ENCODE data around the gene KLF13. TPM values are rescaled to one million over a fixed set of nuclear protein-coding genes. Genes with fewer than 3 reads are reported as not detected.
"Not testable (repeated sequence)": the region's sequence is repeated elsewhere in the genome, so short reads cannot be mapped to it uniquely, and the experiment has no call there.

KLF13 gene
- total RNA-seq, 1 experiment from 2014 or later, result 78.6 TPM

DNA sequence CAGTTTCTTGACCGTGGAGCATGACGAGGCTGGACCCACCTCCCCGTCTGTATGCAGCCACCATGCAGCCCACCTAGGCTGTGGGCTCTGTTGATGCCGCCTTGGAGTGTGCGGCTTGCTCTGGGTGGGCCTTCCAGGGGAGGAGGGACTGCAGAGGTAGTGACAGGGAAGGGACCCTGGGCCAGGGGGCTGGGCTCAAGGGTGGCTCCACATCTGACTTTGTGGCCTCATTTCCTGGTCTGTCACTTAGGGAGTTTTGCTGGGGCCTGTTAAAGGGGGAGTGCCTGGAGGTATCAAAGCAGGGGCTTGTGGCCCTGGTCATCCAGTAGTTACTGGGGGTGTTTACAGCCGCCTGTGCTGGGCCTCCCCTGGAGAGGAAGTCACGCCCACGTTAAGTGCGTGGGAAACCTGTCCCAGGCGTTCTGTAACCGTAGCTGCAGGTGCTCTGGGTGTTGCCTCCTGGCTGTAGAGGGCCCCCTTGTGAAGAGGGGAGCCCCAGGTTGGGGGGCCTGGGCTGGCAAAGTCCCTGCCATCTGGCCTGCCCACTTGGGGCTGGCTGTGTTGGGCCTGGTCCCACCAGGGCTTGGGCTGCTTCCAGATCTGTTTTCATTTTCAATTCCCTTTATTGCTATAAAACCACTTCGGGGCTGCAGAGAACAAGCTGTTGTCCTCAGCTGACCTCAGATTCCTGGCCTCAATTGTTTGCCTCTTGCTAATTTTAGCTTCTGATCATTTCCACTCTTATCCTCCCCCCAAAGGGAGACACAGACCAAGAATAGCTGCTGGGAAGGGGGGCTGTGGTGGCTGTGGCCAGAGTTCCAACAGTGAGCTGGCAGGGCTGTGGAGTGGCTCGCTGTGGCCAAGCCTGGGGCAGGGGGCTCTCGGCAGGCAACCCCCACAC lies 26.5 kb downstream of the KLF13 start:
- Histone ChIP-seq H3K4me3 (ENCODE audit: low read depth in 2 of 2, low read length in 2 of 2) (no peak overlapping the region), H3K9me3 (ENCODE audit: control insufficient read depth, insufficient read depth, low read depth, low read length) (no peaks in the 10 kb centered on the region), H3K27me3 (ENCODE audit: control insufficient read depth, insufficient read depth, low read length) (no peaks in the 10 kb centered on the region), H3K36me3 (ENCODE audit: control insufficient read depth, insufficient read depth, low read length) (no peaks in the 10 kb centered on the region), H3K27ac (ENCODE audit: low read length) (0 out of 2 replicates have a peak overlapping the region, but pooled peaks have one; percentile 17), H3K4me1 (ENCODE audit: control insufficient read depth, insufficient read depth, low read length) (peaks cover 12% of the 10 kb centered on the region)
- no peak for TF ChIP-seq TCF7L2 (IDR thresholded peaks at IDR 0.05; ENCODE audit: low read depth, low read length)
- TF ChIP-seq, protein P1, sequence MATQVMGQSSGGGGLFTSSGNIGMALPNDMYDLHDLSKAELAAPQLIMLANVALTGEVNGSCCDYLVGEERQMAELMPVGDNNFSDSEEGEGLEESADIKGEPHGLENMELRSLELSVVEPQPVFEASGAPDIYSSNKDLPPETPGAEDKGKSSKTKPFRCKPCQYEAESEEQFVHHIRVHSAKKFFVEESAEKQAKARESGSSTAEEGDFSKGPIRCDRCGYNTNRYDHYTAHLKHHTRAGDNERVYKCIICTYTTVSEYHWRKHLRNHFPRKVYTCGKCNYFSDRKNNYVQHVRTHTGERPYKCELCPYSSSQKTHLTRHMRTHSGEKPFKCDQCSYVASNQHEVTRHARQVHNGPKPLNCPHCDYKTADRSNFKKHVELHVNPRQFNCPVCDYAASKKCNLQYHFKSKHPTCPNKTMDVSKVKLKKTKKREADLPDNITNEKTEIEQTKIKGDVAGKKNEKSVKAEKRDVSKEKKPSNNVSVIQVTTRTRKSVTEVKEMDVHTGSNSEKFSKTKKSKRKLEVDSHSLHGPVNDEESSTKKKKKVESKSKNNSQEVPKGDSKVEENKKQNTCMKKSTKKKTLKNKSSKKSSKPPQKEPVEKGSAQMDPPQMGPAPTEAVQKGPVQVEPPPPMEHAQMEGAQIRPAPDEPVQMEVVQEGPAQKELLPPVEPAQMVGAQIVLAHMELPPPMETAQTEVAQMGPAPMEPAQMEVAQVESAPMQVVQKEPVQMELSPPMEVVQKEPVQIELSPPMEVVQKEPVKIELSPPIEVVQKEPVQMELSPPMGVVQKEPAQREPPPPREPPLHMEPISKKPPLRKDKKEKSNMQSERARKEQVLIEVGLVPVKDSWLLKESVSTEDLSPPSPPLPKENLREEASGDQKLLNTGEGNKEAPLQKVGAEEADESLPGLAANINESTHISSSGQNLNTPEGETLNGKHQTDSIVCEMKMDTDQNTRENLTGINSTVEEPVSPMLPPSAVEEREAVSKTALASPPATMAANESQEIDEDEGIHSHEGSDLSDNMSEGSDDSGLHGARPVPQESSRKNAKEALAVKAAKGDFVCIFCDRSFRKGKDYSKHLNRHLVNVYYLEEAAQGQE (IDR thresholded peaks at IDR 0.05; ENCODE audit: insufficient read depth in 1 of 2, low read depth in 2 of 2, low read length in 1 of 2), result no peak
- TF ChIP-seq, protein P2, sequence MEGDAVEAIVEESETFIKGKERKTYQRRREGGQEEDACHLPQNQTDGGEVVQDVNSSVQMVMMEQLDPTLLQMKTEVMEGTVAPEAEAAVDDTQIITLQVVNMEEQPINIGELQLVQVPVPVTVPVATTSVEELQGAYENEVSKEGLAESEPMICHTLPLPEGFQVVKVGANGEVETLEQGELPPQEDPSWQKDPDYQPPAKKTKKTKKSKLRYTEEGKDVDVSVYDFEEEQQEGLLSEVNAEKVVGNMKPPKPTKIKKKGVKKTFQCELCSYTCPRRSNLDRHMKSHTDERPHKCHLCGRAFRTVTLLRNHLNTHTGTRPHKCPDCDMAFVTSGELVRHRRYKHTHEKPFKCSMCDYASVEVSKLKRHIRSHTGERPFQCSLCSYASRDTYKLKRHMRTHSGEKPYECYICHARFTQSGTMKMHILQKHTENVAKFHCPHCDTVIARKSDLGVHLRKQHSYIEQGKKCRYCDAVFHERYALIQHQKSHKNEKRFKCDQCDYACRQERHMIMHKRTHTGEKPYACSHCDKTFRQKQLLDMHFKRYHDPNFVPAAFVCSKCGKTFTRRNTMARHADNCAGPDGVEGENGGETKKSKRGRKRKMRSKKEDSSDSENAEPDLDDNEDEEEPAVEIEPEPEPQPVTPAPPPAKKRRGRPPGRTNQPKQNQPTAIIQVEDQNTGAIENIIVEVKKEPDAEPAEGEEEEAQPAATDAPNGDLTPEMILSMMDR (IDR thresholded peaks at IDR 0.05), result no peak
- TF ChIP-seq POLR2AphosphoS5 (IDR thresholded peaks at IDR 0.05; ENCODE audit: low read depth, low read length), result no peak
- no peak for TF ChIP-seq SIN3A (IDR thresholded peaks at IDR 0.05; ENCODE audit: borderline replicate concordance, insufficient read depth, low read depth, low read length)
- DNase-seq (ENCODE audit: low read depth, low spot score) (no peak), ATAC-seq (no peak)
- intact Hi-C loops (cut with micrococcal nuclease; ENCODE audit: unreplicated experiment), result no loop called here
- in situ Hi-C loops (cut with HindIII; ENCODE audit: low pct_unique_long_range_greater_than_20kb, low sequenced_read_pairs), result no loop called here
- ChIA-PET CTCF (no interaction called here), POLR2A (no interaction called here)
- BruUV-seq (replicated peaks), result no TSS peak

DNA sequence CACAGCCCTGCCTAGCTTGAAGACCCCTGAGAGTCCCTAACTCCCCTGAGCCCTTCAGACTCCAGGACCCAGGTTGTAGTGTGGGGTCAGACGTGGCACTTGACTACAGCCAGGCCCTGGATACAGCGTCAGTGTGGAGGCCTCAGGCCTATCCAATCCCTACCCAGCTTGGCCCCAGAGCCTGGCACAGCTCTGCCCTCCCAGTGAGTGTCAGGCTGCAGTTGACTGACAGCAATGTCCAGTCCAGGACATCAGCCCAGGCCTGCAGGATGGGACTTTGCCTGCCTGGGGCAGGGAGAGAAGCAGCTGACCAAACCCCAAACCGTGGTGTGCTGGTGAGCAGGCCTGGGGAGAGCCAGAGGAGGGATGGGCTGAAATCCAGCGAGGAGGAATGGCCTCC lies 27.3 kb downstream of the KLF13 start:
- no peaks in the 10 kb centered on the region for H3K27me3 ChIP-seq (ENCODE audit: control insufficient read depth, insufficient read depth, low read length)
- intact Hi-C loops (cut with micrococcal nuclease; ENCODE audit: unreplicated experiment), result no loop called here
- H3K4me1 ChIP-seq (ENCODE audit: control insufficient read depth, insufficient read depth, low read length), result peaks cover 12% of the 10 kb centered on the region
- H3K9me3 ChIP-seq (ENCODE audit: control insufficient read depth, insufficient read depth, low read depth, low read length), result no peaks in the 10 kb centered on the region
- no peaks in the 10 kb centered on the region for H3K36me3 ChIP-seq (ENCODE audit: control insufficient read depth, insufficient read depth, low read length)
- ATAC-seq (peak; percentile 52; the same call in 1 of the 2 replicates), DNase-seq (ENCODE audit: low read depth, low spot score) (no peak)
- BruUV-seq (replicated peaks), result no TSS peak
- in situ Hi-C loops (cut with HindIII; ENCODE audit: low pct_unique_long_range_greater_than_20kb, low sequenced_read_pairs), result no loop called here
- no peak overlapping the region for H3K27ac ChIP-seq (ENCODE audit: low read length)
- ChIA-PET POLR2A (no interaction called here), CTCF (no interaction called here)
- H3K4me3 ChIP-seq (ENCODE audit: low read depth in 2 of 2, low read length in 2 of 2), result no peak overlapping the region
- TF ChIP-seq SIN3A (IDR thresholded peaks at IDR 0.05; ENCODE audit: borderline replicate concordance, insufficient read depth, low read depth, low read length) (no peak), TCF7L2 (IDR thresholded peaks at IDR 0.05; ENCODE audit: low read depth, low read length) (no peak), POLR2AphosphoS5 (IDR thresholded peaks at IDR 0.05; ENCODE audit: low read depth, low read length) (no peak)
- TF ChIP-seq, protein P2 (IDR thresholded peaks at IDR 0.05), result no peak
- TF ChIP-seq, protein P1 (IDR thresholded peaks at IDR 0.05; ENCODE audit: insufficient read depth in 1 of 2, low read depth in 2 of 2, low read length in 1 of 2), result no peak

DNA sequence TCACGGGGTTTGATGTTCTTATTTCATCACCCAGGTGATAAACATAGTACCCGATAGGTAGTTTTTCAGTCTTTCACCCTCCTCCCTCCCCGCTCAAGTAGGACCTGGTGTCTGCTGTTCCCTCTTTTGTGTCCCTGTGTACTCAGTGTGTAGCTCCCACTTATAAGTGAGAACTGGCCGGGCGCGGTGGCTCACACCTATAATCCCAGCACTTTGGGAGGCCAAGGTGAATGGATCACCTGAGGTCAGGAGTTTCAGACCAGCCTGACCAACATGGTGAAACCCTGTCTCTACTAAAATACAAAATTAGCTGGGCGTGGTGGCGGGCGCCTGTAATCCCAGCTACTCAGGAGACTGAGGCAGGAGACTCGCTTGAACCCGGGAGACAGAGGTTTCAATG lies 29.5 kb downstream of the KLF13 start:
- intact Hi-C loops (cut with micrococcal nuclease; ENCODE audit: unreplicated experiment), result not testable (repeated sequence)
- CTCF ChIA-PET, result interaction anchor here (0.6 kb wide), 1 partner anchor 27 kb away, joined by 4 read pairs; no protein-coding TSS in a partner anchor

More for the DNA sequence above, 29.5 kb downstream of the KLF13 start:
- H3K27ac ChIP-seq (ENCODE audit: low read length); H3K27me3 ChIP-seq (ENCODE audit: control insufficient read depth, insufficient read depth, low read length); BruUV-seq (replicated peaks); DNase-seq (ENCODE audit: low read depth, low spot score); ATAC-seq; H3K9me3 ChIP-seq (ENCODE audit: control insufficient read depth, insufficient read depth, low read depth, low read length); H3K4me3 ChIP-seq (ENCODE audit: low read depth in 2 of 2, low read length in 2 of 2); H3K36me3 ChIP-seq (ENCODE audit: control insufficient read depth, insufficient read depth, low read length); POLR2A ChIA-PET; in situ Hi-C loops (cut with HindIII; ENCODE audit: low pct_unique_long_range_greater_than_20kb, low sequenced_read_pairs): not testable (repeated sequence)
- H3K4me1 ChIP-seq (ENCODE audit: control insufficient read depth, insufficient read depth, low read length), result peaks cover 17% of the 10 kb centered on the region
